Measurements from ENCODE around the gene LHB.
"Not testable (repeated sequence)": the region's sequence is repeated elsewhere in the genome, so short reads cannot be mapped to it uniquely, and the experiment has no call there.

- TF ChIP-seq POLR2A (IDR thresholded peaks at IDR 0.05): not testable (repeated sequence)
- TF ChIP-seq, protein P1, sequence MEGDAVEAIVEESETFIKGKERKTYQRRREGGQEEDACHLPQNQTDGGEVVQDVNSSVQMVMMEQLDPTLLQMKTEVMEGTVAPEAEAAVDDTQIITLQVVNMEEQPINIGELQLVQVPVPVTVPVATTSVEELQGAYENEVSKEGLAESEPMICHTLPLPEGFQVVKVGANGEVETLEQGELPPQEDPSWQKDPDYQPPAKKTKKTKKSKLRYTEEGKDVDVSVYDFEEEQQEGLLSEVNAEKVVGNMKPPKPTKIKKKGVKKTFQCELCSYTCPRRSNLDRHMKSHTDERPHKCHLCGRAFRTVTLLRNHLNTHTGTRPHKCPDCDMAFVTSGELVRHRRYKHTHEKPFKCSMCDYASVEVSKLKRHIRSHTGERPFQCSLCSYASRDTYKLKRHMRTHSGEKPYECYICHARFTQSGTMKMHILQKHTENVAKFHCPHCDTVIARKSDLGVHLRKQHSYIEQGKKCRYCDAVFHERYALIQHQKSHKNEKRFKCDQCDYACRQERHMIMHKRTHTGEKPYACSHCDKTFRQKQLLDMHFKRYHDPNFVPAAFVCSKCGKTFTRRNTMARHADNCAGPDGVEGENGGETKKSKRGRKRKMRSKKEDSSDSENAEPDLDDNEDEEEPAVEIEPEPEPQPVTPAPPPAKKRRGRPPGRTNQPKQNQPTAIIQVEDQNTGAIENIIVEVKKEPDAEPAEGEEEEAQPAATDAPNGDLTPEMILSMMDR (IDR thresholded peaks at IDR 0.05): peak in 3 of 6 experiments; percentile 6 to 51 (median 20)
Measured at GRCh38 chr19:49031642-49032301, 14.9 kb upstream of the LHB start, which contains the start of gene CGB2.
